GM19452 (cell line): ENCODE results near the gene CTNNBL1.
"Not testable (repeated sequence)": the region's sequence is repeated elsewhere in the genome, so short reads cannot be mapped to it uniquely, and the experiment has no call there.

Experiments
- ATAC-seq: cut with Tn5 transposase; IDR thresholded peaks from one replicate; pipeline ENCODE4 v1.9.1; 2021; ENCODE audit not compliant: unreplicated experiment

Gene CTNNBL1

DNA sequence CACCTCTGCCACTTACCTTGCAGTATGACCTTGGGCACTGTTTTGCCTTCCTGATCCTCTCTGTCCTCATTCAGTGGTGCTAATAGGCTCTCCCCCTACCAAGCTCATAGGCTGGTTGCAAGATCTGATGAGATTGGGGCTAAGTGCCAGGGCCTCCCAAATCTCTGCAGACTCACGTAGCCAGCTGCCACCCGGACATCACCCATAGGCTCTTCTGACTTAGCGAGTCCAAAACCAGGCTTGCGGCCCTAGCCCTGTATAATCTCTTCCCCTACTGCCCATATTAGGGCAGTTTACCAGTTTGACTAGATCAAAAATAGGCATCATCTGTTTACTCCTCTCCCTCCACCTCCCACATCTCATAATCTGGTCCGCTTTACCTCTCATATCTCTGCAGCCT, 154.9 kb downstream of the CTNNBL1 start:
- ATAC-seq: no peak

DNA sequence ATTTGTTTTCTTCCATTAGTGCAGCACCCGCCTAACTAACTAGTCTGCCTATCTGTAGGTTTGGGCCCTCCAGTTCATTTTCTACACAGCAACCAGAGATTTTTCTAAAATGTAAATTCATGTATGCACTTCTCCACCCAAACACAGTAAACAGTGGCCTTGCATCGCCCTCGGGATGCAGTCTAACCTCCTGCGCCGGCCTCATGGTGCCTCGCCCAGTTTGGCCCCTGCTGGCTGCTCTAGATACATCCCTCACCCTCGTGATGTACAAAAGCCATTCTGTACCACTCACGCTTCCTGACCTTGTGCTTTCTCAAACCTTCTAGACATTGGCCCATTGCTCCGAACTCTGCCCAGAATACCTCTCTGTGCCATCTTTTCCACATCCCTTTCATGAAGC, 155.3 kb downstream of the CTNNBL1 start:
- no peak for ATAC-seq

DNA sequence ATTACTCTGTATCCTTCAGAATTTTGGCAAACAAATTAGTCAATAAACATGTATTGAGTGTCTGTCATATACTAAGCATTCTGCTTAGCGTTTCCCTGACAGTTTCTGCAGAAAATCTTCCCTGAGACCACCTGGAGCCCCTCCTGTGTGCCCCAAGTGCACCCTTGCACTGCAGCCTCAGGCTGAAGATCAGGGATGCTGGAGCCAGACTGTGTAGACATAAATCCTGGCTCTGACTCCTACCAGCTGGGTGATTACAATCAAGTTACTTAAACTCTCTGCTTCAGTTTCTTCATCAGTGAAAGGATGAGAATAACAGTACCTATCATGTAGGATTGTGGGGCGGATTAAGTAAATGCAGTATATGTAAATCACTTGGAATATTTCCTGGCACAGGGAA, 155.7 kb downstream of the CTNNBL1 start:
- no peak for ATAC-seq

DNA sequence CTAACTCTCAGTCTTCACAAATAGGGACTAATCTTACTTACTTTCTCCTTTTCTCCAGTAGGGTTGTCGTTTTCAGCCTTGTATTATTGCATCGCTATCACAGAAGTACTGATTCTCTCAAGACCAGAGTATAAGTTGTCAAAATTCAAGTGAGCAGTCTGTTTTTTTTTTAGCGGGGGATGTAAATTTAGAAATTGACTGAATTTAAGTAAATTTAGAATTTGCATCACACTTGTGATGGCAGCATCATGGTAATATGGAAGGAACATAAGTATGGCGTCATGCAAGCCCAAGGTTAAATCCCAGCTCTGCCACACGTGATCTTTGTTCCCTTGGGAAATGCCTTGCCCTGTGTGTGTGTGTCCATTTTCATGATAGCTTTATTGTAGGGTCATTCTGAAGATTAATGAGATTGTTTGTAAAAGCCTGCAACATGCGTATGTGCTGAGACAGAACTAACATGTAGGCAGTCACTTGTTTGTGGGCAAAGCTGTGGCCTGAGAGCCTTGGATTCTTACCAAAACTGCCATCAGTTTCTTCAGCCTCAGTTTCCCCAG, 156.3 kb downstream of the CTNNBL1 start:
- no peak for ATAC-seq

DNA sequence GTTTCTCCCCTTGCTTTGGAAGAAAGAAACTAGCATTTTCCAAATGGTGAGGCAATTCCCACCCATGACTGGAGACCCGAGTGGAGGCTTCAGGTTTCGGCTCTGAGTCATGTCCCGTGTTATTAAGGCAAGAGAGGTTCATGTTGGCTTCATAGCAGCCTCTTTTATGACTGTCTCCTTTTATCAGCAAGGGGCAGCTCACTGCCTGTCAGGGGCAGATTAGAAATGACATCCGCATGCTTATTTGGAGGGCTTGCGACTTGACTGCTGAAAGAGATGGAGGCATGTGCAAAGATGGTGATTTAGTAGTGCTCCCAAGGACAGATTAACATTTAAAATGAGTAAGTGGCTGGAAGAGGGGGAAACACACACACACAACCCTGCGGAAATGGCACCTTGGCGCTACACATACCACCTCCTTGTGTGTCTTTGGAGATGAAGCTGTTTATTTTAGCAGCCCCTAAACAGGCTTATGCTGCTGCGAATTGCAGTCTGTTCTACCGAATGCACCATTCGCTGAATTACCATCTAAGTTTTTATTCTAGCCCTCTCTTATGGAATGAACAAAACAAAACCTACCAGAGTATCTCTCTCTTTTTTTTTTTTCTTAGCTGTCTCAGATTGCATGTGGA, 157.0 kb downstream of the CTNNBL1 start:
- no peak for ATAC-seq

DNA sequence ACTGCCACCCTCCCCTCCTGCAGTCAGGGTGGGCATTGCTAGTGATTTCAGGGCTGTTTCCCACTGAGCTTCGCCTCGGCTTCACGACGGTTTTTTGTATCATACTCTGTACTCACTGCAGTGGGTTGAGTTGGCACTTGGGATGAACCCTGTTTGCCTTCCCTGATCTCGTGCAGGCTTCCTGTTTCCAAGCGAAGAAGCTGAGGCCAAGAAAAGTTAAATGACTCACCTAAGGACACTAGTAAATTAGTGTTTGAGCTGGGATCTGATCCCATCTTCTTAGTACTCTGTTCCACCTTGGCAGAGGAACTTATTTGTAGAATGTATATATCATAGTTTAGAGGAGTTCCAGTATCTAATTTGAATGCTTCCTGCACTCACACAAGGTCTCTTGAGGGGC, 158.8 kb downstream of the CTNNBL1 start:
- no peak for ATAC-seq

DNA sequence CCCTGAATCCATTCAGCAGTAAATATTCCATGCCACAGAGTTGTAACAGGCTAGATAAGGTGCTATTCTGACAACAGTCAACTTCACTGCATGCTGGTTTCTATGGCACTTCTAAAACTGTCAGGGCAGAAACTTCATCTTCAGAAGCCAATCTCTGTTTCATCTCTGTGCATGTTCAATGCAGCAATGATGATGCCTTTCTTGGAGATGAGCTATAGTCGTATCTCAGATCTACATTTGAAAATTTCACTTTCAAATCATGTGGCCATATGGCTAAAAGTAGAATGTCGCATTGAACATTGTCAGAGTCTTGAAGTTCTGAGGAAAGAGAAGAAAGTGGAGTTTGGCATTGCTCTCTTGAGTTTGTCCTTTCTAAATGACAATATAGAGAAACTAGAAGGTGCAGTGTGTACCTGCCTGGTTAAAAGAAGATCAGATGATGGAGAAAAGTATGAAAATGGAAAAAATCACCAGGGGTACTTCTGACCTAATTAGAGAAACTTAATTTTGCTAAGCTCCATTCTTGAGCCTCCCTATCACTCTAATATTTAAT, 160.1 kb downstream of the CTNNBL1 start:
- peak; percentile 65 for ATAC-seq

DNA sequence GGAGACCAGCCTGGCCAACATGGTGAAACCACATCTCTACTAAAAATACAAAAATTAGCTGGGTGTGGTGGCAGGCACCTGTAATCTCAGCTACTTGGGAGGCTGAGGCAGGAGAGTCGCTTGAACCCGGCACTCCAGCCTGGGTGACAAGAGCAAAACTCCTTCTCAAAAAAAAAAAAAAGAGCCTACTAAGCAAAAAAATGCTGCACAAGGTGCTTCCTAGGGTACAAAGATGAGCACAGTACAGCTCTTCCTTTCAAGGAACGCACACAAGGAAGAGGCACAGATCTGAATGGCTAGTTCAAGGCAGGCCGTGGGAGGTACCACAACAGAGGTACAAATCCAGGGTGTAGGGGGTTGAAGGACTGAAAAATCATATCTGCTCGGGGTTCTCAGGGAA, 162.2 kb downstream of the CTNNBL1 start:
- not testable (repeated sequence) for ATAC-seq

DNA sequence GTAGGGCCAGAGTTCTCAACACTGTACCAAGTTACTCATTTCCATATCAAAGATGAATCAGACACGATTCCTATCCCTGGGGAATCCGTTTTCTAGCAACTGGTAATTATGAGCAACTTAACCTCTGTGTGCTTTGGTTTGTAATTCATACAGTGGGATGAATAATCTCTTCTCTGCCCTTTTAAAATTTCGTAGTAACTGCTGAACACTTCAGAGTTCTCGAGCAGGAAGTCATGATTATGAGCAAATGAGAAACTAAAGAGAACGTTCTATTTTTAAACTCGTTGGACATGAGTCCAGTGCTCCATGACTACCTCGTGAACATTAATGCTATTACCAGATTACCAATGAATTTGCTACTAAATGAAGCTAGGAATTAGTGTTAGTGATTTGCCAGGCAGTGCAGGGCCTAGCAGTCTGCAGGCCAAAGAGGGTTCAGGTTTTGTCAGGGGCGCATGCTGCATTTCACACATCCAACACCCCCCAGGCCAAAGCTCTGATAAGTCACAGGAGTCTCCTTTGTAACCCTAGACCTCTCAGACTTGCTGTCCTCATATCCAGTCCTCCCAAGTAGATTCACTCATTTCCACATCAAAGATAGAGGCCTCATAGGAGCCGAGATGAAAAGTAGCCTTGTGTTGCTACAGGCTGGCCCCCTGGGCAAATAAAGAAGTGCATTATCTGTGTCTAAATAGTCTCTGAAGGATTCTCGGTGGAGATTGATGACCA, 163.3 kb downstream of the CTNNBL1 start:
- no peak for ATAC-seq

DNA sequence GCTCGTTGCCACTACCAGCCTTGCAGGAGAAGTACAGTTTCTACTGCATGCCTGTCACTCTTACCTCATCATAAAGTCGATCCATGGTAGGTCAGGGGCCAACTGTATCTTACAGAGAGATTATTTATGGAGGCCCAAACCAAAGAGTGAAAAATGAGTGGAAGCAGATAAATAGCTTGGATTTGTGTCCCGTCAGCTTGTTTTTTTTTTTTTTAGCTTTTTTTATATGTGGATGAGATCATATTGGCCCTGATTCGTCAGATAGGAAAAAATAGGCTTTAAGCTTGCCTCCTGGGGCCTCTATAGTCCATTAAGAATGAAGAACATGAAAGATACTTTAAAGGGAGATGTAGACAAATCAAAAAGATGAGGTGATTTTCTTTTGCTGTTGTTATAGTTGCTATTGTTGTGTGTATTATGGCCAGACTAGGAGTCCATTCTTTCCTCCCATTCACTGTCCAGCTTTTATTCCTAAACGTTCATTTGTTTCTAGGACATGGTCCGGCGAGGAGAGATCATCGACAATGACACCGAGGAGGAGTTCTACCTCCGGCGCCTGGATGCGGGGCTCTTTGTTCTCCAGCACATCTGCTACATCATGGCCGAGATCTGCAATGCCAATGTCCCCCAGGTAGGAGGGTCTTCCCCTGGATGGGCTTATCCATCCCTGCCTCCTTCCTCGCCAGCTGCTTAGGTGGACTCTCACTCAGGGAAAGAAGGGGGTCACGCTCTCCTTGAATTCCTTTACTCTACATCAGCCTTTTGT, 165.8 kb downstream of the CTNNBL1 start:
- no peak for ATAC-seq

DNA sequence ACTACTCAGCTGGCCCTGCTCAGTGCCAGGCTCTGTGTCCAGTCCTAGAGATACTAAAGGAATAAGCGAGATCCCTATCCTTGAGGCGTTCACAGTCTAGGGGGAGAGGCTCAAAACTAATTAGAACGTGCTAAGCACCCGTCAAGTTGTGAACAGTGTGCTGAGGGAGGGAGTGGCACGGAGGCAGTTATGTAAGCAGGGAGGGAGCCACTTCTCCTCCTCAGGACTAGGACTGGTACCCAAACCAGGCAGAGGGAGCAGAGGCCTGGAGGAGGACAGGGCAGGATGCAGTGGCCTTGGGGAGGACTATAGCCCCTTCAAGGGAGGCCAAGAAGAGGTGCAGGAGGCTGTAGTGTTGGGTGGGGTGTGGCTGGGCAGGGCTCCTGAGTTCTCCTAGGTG, 169.5 kb downstream of the CTNNBL1 start:
- no peak for ATAC-seq

DNA sequence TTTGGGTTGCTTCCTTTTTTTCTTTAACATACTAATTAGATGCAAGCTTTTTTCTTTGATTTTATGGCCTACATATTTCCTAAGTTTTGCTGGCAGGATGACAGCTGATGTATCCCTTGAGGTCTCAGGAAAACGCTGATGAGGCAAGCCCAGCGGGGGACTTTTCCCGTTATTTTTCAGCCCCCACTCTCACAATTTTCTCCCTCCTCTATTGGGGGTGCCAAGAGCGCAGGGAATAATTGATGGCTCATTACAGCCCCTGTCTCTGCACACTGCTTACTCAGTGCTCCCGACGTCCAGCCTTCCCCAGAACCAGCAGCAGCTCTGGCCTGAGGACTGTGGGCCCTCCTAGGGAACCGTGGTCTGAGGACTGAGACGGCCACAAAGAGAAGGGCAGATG, 170.5 kb downstream of the CTNNBL1 start:
- no peak for ATAC-seq

DNA sequence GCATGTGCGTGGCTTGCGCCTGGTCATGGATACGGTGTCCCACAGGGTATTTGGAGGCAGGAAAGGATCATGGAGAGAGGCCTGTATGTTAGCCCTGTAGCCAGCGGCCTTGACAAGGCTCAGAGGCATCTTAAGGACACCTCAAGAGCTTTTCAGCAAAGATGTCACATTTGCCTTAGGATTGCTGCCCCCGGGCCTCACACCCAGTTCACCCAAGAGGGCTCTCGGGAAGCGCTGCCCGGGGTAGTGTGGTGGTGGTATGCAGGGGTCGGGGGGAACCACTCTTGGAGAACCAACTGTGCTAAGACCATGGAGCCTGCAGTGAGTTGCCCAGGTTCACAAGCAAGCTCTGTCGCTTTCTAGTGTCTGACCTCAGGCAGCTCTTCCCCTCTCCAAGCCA, 172.2 kb downstream of the CTNNBL1 start:
- no peak for ATAC-seq

DNA sequence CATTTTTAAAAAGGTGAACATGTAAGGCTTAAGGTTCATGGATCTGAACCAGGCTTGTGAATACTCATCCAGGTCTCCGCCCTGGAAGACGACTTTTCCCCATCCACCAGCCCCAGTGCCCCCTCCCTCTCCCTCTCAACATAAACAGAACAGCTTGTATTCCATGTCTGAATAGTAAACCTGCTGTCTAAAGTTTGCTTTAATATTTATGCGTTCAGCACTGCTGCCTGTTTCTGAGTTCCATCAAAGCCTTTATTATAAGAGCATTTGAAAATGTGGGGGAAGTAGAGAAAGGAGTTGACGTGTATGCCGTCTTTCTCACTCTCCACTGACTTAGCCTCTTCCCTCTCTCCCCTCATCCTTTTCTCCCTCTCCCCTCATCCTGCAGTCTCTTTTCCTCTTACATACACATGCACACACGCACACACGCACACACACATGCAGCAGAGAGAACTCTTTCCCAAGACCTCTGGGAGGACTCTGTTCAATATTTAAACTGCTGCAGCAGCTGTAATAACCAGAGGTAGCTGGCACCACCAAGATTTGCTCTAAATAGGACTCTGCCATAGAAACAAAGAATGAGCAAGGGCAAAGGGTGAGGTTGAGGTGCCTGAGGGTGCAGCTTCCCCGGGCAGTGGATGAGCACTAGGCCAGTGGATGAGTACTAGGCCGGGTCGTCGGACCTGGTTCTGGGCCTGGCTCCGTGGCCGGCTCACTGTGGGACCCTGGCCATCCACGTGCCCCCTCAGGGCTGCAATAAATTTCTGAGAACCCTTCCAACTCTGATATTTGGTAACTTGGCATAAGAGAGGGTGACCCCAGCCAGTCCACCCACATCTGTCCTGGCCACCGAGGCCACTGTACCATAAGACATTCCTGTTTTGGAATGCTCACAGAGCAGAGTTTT, 173.7 kb downstream of the CTNNBL1 start:
- ATAC-seq: no peak

DNA sequence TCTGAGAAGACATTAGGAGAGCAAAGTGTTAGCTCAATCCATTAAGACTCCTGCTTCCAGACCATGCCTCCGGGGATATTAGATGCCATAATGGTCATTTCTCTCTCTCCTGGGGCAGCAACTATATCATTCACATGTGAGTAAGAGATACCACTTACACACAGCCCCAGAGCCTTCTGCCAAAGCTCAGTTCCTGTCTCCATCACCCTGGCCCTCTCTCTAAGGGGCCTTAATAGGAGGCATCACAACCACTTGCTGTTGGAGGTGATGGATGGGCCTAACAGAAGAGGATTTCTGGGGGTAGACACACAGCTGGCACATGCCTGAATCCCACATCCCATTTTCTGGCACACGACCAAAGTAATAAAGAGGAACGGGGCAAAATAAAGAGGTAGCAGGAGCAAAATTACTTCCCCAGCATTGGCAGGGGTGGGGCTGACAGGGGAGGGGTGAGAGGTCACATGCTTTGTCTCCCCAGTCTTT, 175.1 kb downstream of the CTNNBL1 start:
- no peak for ATAC-seq

DNA sequence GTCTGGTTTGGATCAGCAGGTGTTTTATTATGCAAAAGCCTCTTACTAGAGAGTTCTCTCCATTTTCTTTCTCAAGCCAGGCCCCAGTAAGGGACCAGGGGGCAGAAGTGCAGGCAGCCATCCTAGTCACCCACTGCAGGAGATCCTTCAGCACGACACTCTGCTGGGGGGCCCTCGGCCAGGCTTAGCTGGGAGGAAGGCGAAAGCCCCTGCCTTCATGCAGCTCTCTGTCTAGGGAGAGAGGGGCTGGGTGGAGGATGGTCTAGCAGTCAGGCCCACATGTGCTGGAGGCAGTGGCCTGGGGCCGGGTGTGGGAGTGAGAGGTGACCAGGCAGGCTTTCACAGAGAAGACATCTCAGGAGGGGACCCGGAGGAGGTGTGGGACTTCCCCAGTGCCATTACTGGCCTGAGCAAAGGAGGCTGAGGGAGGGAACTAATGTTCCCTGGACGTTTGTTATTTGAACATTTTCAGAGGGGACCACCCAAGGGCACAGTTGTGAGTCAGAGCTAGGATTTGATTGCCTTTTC, 175.6 kb downstream of the CTNNBL1 start:
- ATAC-seq: no peak

DNA sequence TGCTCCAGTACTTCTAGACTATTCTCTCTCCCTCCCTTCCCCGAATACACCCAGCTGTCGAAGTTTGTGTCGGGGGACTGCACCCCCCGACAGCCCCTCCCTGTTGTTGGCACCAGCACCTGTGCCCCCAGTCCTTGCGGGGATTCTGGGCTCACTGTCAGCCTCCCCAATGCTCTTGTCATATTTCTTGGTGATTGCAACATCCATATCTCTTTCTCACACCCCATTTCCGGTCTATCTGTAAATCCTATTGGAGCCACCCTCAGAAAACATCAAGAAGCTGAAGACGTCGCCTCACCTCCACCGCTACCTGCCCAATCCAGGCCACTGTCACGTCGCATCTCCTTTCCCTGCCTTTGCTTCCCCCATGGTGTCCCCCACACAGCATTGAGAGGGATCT, 176.5 kb downstream of the CTNNBL1 start:
- no peak for ATAC-seq

DNA sequence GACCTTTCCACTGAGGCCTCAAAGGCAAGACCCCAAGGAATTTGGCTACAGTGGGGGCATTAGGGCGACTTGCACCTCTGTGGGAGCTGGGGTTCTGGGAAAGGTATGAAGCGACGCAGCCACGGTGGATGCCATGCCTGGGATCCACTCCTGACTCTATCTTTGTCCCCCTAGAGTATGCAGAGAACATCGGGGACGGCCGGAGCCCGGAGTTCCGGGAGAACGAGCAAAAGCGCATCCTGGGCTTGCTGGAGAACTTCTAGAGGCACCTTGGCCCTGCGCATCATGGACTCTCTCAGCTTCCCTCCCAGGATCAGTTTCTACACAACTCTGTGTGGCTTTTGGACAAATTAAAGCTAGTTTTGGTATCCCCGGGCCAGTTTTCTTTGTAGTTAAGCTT, 177.9 kb downstream of the CTNNBL1 start:
- ATAC-seq: no peak

DNA sequence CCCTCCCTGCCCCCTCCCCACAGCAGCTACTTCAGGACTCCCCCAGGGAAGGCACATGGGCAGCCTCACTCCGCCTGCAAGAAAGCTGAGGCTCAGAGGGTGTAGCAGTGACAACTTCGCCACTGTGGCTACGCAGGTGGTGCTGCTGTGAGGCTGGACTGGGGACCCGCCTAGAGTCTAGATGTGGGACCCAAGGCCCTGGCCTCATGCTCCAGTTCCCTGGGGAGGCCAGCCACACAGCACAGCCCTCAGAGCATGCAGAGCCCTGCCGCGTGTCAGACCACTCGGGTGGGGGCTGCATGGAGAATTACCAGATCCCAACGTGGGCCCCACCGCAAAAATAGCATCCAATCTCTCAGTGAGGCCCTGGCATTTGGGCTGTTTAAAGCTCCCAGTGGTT, 178.3 kb downstream of the CTNNBL1 start:
- no peak for ATAC-seq

DNA sequence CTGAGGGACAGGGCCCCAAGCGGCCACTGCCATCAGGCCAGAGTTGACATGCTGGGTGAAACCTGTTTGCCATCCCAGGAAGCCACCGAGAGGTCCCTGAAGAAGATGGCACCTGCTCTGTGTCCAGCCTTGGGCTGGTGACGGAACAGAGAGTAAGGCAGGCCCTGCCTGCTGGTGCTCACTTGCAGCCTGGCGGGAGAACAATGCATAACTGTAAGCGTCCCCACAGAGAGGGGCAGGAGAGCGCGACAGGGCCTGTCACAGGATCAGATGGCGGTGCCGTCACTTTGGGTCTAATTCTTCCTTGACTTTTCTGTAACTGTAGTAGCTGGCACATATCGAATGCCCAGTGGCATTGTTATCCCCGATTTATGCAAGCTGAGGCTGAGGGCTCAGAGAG, 180.1 kb downstream of the CTNNBL1 start:
- ATAC-seq: no peak
